Measurements from ENCODE around the gene ZNF184. TPM values are rescaled to one million over a fixed set of nuclear protein-coding genes. Genes with fewer than 3 reads are reported as not detected.

ZNF184 gene
- total RNA-seq, 1 experiment from 2014 or later, result 7.1 TPM

DNA sequence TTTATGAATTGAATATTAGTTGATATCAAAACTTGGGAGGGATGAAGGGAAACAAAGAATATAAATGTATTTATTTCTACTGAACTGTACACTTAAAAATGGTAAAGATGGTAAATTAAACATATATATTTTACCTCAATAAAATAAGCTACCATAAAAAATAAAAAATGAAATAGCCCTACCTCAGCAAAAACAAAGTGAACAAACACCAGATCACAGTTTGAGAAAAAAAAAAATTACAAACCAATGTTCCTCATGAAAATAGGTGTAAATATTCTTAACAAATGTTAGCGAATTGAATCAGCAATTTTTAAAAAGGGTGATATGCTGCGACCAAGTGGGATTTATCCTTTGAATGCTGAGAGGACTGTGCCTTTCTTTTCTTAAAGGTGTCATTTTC, 28.3 kb upstream of the ZNF184 start (continued):
- TF ChIP-seq, protein P1, sequence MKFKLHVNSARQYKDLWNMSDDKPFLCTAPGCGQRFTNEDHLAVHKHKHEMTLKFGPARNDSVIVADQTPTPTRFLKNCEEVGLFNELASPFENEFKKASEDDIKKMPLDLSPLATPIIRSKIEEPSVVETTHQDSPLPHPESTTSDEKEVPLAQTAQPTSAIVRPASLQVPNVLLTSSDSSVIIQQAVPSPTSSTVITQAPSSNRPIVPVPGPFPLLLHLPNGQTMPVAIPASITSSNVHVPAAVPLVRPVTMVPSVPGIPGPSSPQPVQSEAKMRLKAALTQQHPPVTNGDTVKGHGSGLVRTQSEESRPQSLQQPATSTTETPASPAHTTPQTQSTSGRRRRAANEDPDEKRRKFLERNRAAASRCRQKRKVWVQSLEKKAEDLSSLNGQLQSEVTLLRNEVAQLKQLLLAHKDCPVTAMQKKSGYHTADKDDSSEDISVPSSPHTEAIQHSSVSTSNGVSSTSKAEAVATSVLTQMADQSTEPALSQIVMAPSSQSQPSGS (CRISPR knock-in tag; IDR thresholded peaks at IDR 0.05; ENCODE audit: borderline replicate concordance, low read depth), result no peak
- TF ChIP-seq, protein P2, sequence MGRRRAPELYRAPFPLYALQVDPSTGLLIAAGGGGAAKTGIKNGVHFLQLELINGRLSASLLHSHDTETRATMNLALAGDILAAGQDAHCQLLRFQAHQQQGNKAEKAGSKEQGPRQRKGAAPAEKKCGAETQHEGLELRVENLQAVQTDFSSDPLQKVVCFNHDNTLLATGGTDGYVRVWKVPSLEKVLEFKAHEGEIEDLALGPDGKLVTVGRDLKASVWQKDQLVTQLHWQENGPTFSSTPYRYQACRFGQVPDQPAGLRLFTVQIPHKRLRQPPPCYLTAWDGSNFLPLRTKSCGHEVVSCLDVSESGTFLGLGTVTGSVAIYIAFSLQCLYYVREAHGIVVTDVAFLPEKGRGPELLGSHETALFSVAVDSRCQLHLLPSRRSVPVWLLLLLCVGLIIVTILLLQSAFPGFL (CRISPR knock-in tag; IDR thresholded peaks at IDR 0.05; ENCODE audit: borderline replicate concordance), result no peak

DNA sequence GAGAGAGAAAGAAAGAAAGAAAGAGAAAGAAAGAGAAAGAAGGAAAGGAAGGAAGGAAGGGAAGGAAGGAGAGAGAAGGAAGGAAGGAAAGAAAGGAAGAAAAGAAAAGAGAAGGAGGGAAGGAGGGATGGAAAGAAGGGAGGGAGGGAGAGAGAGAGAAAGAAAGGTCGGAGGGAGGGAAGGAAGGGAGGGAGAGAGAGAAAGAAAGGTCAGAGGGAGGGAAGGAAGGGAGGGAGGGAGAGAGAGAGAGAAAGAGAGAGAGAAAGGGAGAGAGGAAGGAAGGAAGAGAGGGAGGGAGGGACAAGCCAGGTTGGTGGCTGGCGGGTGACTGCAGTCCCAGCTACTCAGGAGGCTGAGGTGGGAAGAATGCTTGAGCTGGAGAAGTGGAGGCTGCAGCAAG, 27.3 kb upstream of the ZNF184 start:
- no peak for ATAC-seq
- H3K36me3 Mint-ChIP-seq, result no peaks in the 10 kb centered on the region
- peaks cover 20% of the 10 kb centered on the region for H3K4me1 Mint-ChIP-seq
- POLR2A ChIA-PET, result interaction anchor here (0.6 to 0.8 kb wide), 2 partner anchors 32 to 1204 kb away, joined by 3 read pairs; no protein-coding TSS in a partner anchor
- H3K27me3 Mint-ChIP-seq (ENCODE audit: low read depth), result peaks cover 5% of the 10 kb centered on the region; the same call in 1 of the 2 replicates
- CTCF ChIA-PET, result interaction anchor here (0.8 to 1.3 kb wide), 3 partner anchors 21 to 188 kb away, joined by 3 read pairs; no protein-coding TSS in a partner anchor
- DNase-seq (ENCODE audit: low spot score), result no peak
- TF ChIP-seq, protein P3, sequence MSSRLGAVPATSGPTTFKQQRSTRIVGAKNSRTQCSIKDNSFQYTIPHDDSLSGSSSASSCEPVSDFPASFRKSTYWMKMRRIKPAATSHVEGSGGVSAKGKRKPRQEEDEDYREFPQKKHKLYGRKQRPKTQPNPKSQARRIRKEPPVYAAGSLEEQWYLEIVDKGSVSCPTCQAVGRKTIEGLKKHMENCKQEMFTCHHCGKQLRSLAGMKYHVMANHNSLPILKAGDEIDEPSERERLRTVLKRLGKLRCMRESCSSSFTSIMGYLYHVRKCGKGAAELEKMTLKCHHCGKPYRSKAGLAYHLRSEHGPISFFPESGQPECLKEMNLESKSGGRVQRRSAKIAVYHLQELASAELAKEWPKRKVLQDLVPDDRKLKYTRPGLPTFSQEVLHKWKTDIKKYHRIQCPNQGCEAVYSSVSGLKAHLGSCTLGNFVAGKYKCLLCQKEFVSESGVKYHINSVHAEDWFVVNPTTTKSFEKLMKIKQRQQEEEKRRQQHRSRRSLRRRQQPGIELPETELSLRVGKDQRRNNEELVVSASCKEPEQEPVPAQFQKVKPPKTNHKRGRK (CRISPR knock-in tag; IDR thresholded peaks at IDR 0.05; ENCODE audit: borderline replicate concordance), result peak; percentile 93
- TF ChIP-seq NR1H2 (CRISPR knock-in tag; IDR thresholded peaks at IDR 0.05), result no peak
- H3K27ac Mint-ChIP-seq, result peak overlapping the region; percentile 31; the same call in 1 of the 2 replicates
- peak overlapping the region; percentile 72 for H3K4me3 Mint-ChIP-seq
- no peaks in the 10 kb centered on the region for H3K9me3 Mint-ChIP-seq

DNA sequence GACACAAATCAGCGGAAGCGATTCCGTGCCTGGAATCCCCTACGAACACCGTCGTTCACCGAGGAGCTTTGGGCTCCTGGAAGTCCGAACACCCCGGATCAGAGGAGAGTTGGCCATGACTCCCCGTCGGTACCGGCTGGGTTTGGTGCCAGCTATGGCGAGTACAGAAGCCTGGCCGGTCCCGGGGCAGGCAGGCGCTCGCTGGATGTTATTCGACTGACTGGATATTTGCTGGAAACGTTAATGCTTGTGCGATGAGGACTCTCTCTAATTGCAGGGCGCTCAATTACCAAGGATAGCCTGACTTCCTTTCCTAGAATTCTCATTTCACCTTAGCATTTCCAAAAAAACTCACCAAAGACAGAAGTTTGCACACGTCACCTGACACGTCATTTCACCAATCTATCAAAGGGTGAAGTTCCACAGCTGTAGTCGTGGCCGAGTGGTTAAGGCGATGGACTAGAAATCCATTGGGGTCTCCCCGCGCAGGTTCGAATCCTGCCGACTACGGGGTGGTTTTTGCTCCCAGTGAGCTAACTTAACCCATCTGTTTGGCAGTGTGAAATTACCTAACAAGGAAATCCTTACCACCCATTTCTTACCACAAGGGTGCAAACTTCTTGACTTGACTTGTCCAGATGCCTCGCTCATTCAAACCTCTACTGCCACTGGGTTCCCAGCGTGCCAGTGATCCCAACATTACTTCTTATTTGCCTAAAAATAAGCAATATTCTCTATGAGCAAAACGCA, 22.7 kb upstream of the ZNF184 start:
- POLR2A ChIA-PET, result interaction anchor here (0.6 to 1.5 kb wide), 2 partner anchors 17 to 213 kb away, joined by 4 read pairs; no protein-coding TSS in a partner anchor
- TF ChIP-seq ESRRA (CRISPR knock-in tag; IDR thresholded peaks at IDR 0.05; ENCODE audit: borderline replicate concordance) (no peak), IRF2 (CRISPR knock-in tag; IDR thresholded peaks at IDR 0.05; ENCODE audit: borderline replicate concordance, low read depth) (no peak), FOXJ3 (CRISPR knock-in tag; IDR thresholded peaks at IDR 0.05; ENCODE audit: borderline replicate concordance) (0 out of 2 replicates have a peak, but pooled peaks have one; percentile 43), HMGA2 (CRISPR knock-in tag; IDR thresholded peaks at IDR 0.05) (no peak), SP1 (CRISPR knock-in tag; conservative IDR thresholded peaks at IDR 0.05) (peak; percentile 70), KAT7 (CRISPR knock-in tag; IDR thresholded peaks at IDR 0.05; ENCODE audit: borderline replicate concordance) (0 out of 2 replicates have a peak, but pooled peaks have one; percentile 29), GABPB1 (CRISPR knock-in tag; IDR thresholded peaks at IDR 0.05) (peak; percentile 55; the same call in 1 of the 2 replicates), ZBTB21 (CRISPR knock-in tag; IDR thresholded peaks at IDR 0.05; ENCODE audit: borderline replicate concordance) (peak; percentile 99)
- TF ChIP-seq, protein P4, sequence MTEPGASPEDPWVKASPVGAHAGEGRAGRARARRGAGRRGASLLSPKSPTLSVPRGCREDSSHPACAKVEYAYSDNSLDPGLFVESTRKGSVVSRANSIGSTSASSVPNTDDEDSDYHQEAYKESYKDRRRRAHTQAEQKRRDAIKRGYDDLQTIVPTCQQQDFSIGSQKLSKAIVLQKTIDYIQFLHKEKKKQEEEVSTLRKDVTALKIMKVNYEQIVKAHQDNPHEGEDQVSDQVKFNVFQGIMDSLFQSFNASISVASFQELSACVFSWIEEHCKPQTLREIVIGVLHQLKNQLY (CRISPR knock-in tag; IDR thresholded peaks at IDR 0.05), result no peak
- TF ChIP-seq, protein P5, sequence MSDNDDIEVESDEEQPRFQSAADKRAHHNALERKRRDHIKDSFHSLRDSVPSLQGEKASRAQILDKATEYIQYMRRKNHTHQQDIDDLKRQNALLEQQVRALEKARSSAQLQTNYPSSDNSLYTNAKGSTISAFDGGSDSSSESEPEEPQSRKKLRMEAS (CRISPR knock-in tag; IDR thresholded peaks at IDR 0.05), result peak; percentile 61; the same call in 1 of the 2 replicates
- TF ChIP-seq, protein P2 (CRISPR knock-in tag; IDR thresholded peaks at IDR 0.05; ENCODE audit: borderline replicate concordance), result no peak
- TF ChIP-seq, protein P6, sequence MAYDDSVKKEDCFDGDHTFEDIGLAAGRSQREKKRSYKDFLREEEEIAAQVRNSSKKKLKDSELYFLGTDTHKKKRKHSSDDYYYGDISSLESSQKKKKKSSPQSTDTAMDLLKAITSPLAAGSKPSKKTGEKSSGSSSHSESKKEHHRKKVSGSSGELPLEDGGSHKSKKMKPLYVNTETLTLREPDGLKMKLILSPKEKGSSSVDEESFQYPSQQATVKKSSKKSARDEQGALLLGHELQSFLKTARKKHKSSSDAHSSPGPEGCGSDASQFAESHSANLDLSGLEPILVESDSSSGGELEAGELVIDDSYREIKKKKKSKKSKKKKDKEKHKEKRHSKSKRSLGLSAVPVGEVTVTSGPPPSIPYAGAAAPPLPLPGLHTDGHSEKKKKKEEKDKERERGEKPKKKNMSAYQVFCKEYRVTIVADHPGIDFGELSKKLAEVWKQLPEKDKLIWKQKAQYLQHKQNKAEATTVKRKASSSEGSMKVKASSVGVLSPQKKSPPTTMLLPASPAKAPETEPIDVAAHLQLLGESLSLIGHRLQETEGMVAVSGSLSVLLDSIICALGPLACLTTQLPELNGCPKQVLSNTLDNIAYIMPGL (CRISPR knock-in tag; IDR thresholded peaks at IDR 0.05), result peak; percentile 95
- TF ChIP-seq, protein P7, sequence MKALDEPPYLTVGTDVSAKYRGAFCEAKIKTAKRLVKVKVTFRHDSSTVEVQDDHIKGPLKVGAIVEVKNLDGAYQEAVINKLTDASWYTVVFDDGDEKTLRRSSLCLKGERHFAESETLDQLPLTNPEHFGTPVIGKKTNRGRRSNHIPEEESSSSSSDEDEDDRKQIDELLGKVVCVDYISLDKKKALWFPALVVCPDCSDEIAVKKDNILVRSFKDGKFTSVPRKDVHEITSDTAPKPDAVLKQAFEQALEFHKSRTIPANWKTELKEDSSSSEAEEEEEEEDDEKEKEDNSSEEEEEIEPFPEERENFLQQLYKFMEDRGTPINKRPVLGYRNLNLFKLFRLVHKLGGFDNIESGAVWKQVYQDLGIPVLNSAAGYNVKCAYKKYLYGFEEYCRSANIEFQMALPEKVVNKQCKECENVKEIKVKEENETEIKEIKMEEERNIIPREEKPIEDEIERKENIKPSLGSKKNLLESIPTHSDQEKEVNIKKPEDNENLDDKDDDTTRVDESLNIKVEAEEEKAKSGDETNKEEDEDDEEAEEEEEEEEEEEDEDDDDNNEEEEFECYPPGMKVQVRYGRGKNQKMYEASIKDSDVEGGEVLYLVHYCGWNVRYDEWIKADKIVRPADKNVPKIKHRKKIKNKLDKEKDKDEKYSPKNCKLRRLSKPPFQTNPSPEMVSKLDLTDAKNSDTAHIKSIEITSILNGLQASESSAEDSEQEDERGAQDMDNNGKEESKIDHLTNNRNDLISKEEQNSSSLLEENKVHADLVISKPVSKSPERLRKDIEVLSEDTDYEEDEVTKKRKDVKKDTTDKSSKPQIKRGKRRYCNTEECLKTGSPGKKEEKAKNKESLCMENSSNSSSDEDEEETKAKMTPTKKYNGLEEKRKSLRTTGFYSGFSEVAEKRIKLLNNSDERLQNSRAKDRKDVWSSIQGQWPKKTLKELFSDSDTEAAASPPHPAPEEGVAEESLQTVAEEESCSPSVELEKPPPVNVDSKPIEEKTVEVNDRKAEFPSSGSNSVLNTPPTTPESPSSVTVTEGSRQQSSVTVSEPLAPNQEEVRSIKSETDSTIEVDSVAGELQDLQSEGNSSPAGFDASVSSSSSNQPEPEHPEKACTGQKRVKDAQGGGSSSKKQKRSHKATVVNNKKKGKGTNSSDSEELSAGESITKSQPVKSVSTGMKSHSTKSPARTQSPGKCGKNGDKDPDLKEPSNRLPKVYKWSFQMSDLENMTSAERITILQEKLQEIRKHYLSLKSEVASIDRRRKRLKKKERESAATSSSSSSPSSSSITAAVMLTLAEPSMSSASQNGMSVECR (CRISPR knock-in tag; IDR thresholded peaks at IDR 0.05; ENCODE audit: borderline replicate concordance), result peak; percentile 36; the same call in 1 of the 2 replicates

More for the DNA sequence above, 22.7 kb upstream of the ZNF184 start:
- no peaks in the 10 kb centered on the region for H3K9me3 Mint-ChIP-seq
- ATAC-seq (peak; percentile 89), DNase-seq (ENCODE audit: low spot score) (peak; percentile 89)
- CTCF ChIA-PET, result interaction anchor here (0.6 to 1.9 kb wide), 13 partner anchors 10 to 317 kb away, joined by 3 to 11 read pairs (median 5); partner anchors contain the start of genes POM121L2 and ZNF184
- peaks cover 10% of the 10 kb centered on the region for H3K4me1 Mint-ChIP-seq
- peak overlapping the region; percentile 30; the same call in 1 of the 2 replicates for H3K27ac Mint-ChIP-seq
- H3K4me3 Mint-ChIP-seq, result peak overlapping the region; percentile 91
- H3K36me3 Mint-ChIP-seq, result no peaks in the 10 kb centered on the region
- peaks cover 14% of the 10 kb centered on the region for H3K27me3 Mint-ChIP-seq (ENCODE audit: low read depth)
